Kidney epithelial cell (primary cell): Measurements from ENCODE around the gene SYNM. TPM values are rescaled to one million over a fixed set of nuclear protein-coding genes. Genes with fewer than 3 reads are reported as not detected.

Experiments used
- DNase-seq: peaks from one replicate; pipeline ENCODE4 v3.0.0-alpha.2; 2010; ENCODE audit warnings: low read depth
- H3K27me3 ChIP-seq: 2 replicates; pipeline ENCODE4 v1.6.0; 2011; ENCODE audit warnings: low read length; ENCODE audit not compliant: control insufficient read depth, insufficient read depth
- H3K36me3 ChIP-seq: 2 replicates; pipeline ENCODE4 v1.5.1; 2011; ENCODE audit warnings: low read length; ENCODE audit not compliant: control insufficient read depth, insufficient read depth
- H3K4me3 ChIP-seq: 2 replicates; pipeline ENCODE4 v1.5.1; 2011; ENCODE audit warnings: low read depth, mild to moderate bottlenecking, control low read depth, low read length
- CTCF ChIP-seq: IDR thresholded peaks from 2 replicates; pipeline ENCODE4 v1.5.1; 2011; ENCODE audit warnings: mild to moderate bottlenecking, moderate library complexity, low read length, control low read depth, inconsistent platforms; ENCODE audit not compliant: insufficient read depth, poor library complexity, severe bottlenecking
- total RNA-seq: library from RNA; depleted of rRNA; stranded (reverse); fragments of >200 nt; gene quantifications from 2 replicates; pipeline ENCODE4 v1.2.3, GENCODE V29; 2015

Gene SYNM
- total RNA-seq, 1 donor from 2014 or later, result 3.9 TPM

GRCh38 chr15:99137877-99138276 lies 33.0 kb downstream of the SYNM start:
- no peaks in the 10 kb centered on the region for H3K27me3 ChIP-seq
- TF ChIP-seq CTCF, result no peak
- no peak overlapping the region for H3K4me3 ChIP-seq
- DNase-seq, result no peak
- no peaks in the 10 kb centered on the region for H3K36me3 ChIP-seq

- no peak overlapping the region for H3K4me3 ChIP-seq
- no peaks in the 10 kb centered on the region for H3K36me3 ChIP-seq
- no peaks in the 10 kb centered on the region for H3K27me3 ChIP-seq
- no peak for TF ChIP-seq CTCF
- no peak for DNase-seq
Measured at GRCh38 chr15:99138491-99138982, 33.7 kb downstream of the SYNM start.

- H3K36me3 ChIP-seq, result no peaks in the 10 kb centered on the region
- no peak for TF ChIP-seq CTCF
Measured at GRCh38 chr15:99139276-99139675, 34.4 kb downstream of the SYNM start.

GRCh38 chr15:99140590-99140989 lies 35.7 kb downstream of the SYNM start:
- H3K36me3 ChIP-seq, result no peaks in the 10 kb centered on the region
- H3K27me3 ChIP-seq, result no peaks in the 10 kb centered on the region
- no peak for TF ChIP-seq CTCF
- no peak overlapping the region for H3K4me3 ChIP-seq
- no peak for DNase-seq

More at GRCh38 chr15:99139276-99139675, 34.4 kb downstream of the SYNM start:
- no peaks in the 10 kb centered on the region for H3K27me3 ChIP-seq
- no peak for DNase-seq
- H3K4me3 ChIP-seq, result no peak overlapping the region

GRCh38 chr15:99141943-99142342 lies 37.1 kb downstream of the SYNM start:
- no peak for DNase-seq
- TF ChIP-seq CTCF, result no peak
- H3K36me3 ChIP-seq, result no peaks in the 10 kb centered on the region
- no peak overlapping the region for H3K4me3 ChIP-seq
- H3K27me3 ChIP-seq, result no peaks in the 10 kb centered on the region

- TF ChIP-seq CTCF, result no peak
- DNase-seq, result no peak
- H3K4me3 ChIP-seq, result no peak overlapping the region
- H3K36me3 ChIP-seq, result no peaks in the 10 kb centered on the region
- no peaks in the 10 kb centered on the region for H3K27me3 ChIP-seq
Measured at GRCh38 chr15:99142562-99142961, 37.7 kb downstream of the SYNM start.
